Gastroesophageal sphincter (tissue), 3 donors: ENCODE data around the gene ENTPD1.

ENCODE experiments used
- CTCF ChIP-seq, 4 experiments: fragments of 200-600 bp in 2 of 4; fragments of 450-650 bp in 2 of 4; sonication (generic) in 1 of 4; IDR thresholded peaks; one replicate each; pipeline ENCODE4 v1.5.1; 2017 to 2019; ENCODE audit warnings: antibody characterized with exemption in 4 of 4, mild to moderate bottlenecking in 2 of 4, moderate library complexity in 2 of 4
- EP300 ChIP-seq: sonication (generic); formaldehyde crosslinking; IDR thresholded peaks from one replicate; pipeline ENCODE4 v1.6.1; 2017; ENCODE audit warnings: antibody characterized with exemption, mild to moderate bottlenecking
- POLR2A ChIP-seq, 2 donors: fragments of 450-650 bp; IDR thresholded peaks; one replicate each; pipeline ENCODE4 v1.6.1; 2017; ENCODE audit warnings: antibody characterized with exemption in 2 of 2, mild to moderate bottlenecking in 2 of 2, moderate library complexity in 1 of 2

GRCh38 chr10:95759233-95759826 lies 3.4 kb downstream of the ENTPD1 start:
- TF ChIP-seq CTCF (IDR thresholded peaks at IDR 0.05) (no peak), POLR2A (IDR thresholded peaks at IDR 0.05) (no peak), EP300 (no peak)
